HG03439 (cell line): ENCODE data around the gene AKR1B15.
"Not testable (repeated sequence)": the region's sequence is repeated elsewhere in the genome, so short reads cannot be mapped to it uniquely, and the experiment has no call there.

ENCODE experiments used
- ATAC-seq: cut with Tn5 transposase; IDR thresholded peaks from one replicate; pipeline ENCODE4 v1.9.1; 2021; ENCODE audit warnings: mild to moderate bottlenecking, moderate library complexity; ENCODE audit not compliant: unreplicated experiment

The AKR1B15 gene

DNA sequence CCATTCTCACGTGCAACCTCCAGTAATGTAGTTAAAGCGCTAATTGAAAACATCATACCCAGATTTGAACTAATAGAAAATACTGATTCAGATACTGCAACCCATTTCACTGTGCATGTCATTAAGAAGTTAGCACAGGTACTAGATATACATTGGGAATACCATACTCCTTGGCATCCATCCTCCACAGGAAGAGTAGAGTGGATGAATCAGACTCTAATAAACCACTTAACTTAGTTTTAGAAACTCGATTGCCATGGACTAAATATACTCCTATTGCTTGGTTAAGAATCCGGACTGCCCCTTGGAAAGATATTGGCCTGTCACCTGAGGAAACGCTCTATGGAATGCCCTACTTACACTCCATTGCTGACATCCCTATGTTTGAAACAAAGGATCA is 9.5 kb downstream of the AKR1B15 start:
- no peak for ATAC-seq

DNA sequence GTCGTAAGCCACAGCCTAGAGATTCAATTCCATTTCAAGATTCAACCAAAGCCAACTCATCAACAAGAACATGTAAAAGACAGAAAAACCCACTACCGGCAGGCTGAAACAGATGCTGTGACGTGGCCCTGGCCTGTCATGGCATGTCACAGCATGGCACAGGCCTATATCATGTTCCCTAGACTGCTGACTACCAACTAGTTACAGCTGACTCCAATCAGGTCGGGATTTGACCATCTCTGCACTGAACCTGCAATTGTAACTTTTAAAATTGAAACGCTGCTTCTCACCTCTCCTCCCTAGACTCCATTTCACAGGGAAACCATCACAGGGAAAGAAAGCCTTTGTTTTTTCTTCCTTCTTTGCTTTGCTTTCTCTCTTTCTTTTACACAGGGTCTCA is 12.7 kb downstream of the AKR1B15 start:
- ATAC-seq: not testable (repeated sequence)

DNA sequence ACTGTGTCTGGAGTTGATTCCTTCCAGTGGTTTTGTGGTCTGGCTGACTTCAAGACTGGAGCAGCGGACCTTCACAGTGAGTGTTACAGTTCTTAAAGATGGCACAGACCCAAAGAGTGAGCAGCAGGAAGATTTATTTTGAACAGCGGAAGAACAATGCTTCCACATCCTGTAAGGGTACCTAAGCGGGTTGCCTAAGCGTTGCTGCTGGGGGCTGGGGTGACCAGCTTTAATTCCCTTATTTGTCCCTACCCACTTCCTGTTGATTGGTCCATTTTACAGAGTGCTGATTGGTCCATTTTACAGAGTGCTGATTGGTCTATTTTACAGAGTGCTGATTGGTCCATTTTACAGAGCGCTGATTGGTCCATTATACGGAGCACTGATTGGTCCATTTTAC is 13.2 kb downstream of the AKR1B15 start:
- ATAC-seq: no peak

DNA sequence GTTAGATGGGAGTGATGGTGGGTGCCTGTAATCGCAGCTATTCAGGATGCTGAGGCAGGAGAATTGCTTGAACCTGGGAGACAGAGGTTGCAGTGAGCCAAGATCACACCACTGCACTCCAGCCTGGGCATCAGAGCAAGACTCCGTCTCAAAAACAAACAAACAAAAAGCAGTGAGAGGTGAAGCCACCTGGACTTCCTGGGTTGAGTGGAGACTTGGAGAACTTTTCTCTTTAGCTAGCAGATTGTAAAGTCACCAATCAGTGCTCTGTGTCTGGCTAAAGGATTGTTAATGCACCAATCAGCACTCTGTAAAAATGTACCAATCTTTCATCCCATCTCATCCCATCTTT is 14.5 kb downstream of the AKR1B15 start:
- not testable (repeated sequence) for ATAC-seq

DNA sequence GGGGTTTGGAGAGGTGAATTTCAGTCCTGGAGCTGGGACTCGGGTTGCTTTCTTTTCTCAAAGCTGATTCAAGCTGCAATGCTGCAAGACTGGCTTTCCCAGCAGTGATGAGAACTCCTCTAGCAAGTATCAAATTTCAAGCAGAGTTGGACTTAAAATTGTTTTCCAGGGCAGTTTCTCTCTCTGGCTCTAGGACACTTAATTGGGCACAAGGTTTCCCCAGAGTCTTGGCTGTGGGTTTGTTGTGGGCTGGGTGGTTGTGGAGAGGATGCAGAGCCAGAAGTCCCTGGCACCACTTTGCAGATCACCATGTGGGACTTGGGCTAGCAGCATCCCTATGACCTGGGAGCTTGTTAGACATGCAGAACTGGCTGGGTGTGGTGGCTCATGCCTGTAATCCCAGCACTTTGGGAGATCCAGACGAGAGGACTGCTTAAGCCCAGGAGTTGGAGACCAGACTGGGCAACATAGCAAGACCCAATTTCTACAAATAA is 16.8 kb downstream of the AKR1B15 start:
- ATAC-seq: no peak

DNA sequence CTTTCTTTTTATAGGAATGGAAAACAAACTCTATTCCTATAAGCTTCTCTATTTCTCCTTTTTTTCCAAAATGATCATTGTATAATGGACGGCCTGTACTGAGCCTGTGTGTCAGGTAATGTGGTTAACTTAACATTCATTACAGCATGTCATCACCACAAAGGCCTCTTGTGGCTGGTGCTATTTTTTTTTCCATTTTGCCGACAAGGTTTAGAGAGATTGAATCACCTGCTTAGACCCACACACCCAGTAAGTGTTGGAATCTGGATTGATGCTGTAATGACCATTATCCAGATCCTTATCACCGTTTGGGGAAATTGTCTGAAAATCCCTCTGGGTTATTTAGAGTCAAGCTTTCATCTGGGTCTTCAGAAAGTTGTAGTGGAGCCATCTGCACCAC is 18.5 kb downstream of the AKR1B15 start:
- ATAC-seq: no peak

DNA sequence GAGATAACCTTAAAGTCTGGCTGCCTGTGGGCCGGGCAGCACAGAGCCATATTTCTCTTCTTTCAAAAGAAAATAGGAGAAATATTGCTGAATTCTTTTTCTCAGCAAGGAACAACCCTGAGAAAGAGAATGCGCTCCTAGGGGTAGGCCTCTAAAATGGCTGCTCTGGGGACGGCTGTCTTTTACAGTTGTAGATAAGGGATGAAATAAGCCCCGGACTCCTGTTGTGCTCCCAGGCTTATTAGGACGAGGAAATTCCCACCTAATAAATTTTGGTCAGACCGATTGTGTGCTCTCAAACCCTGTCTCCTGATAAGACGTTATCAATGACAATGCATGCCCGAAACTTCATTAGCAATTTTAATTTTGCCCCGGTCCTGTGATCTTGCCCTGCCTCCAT is 21.1 kb downstream of the AKR1B15 start:
- ATAC-seq: not testable (repeated sequence)

DNA sequence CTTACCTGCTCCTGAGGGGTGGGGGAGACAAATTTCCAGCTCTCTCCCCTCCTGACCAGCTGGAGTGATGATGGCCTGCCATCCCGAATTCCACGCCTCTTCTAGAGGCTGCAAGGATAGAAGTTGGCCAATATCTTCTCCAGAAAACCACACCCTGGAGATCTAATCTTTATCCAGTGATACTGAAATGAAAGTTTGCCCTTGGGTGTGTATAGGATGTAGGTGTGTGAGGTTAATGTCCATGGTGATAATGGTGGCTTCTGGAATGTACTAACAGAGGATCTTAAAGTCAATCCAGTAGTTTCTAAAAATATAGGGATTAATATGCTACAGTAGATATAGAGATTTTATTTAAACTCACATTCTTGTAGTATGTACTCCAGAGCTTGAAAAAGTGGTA is 22.2 kb downstream of the AKR1B15 start:
- no peak for ATAC-seq

DNA sequence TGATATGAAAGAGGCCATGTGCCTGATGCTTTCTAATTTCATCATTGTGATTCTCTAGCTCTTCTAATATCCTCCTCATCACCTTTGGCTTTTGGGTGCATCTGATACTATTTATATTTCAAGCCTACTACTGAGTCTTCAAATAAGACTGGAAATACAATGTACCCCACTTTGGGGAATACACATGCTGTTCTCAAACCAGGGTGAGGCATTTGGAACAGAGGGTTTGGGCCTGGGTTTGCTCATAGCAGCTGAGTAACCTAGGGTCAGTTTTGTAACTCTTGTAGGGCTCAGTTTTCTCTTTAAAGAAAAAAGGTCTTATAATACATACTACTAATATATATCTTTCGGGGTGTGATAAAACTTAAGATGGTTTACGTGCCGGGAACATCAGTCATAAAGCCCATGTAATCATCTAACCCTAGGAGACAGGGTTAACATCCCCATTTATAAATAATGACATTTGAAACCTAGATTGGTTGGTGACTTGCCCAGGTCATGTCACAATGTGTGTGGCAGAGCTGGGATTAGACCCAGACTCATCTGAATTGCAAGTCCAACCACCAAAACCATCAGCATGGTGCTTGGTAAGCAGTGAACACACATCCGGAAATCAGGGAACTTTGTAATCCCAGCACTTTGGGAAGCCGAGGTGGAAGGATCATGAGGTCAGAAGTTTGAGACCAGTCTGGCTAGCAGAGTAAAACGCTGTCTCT is 23.0 kb downstream of the AKR1B15 start:
- no peak for ATAC-seq

DNA sequence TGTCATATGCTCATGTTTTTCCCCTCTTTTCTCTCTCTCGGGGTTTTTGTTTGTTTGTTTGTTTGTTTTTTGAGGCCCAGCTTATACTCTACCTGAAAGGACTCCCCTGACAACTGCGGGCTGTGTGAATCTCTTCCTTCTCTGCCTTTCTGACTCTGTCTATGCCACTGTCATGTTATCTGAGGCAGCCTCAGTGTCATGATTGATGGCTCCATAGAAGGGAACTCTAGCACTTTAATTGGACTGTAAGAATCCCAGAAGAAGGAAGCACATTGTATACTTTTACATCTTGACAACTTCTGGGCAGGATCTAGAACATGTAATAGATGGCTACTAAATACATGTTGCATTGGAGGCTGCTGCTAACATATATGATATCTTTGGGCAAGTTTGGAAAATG is 25.4 kb downstream of the AKR1B15 start:
- ATAC-seq: no peak

DNA sequence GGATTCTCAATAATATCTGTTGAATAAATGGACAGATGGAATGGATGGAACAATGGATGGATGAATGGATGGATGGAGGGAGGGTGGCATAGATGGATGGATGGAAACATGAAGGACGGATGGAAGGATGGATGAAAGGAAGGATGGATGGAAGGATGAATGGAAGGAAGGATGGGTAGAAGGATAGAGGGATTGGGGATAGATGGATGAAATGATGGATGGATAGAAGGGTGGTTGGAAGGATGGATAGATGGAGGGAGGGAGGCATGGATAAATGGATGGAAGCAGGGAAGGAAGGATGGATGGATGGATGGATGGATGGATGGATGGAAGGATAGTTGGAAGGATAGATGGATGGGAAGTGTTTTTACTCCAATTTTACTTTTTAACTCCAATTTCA is 35.4 kb downstream of the AKR1B15 start:
- no peak for ATAC-seq

DNA sequence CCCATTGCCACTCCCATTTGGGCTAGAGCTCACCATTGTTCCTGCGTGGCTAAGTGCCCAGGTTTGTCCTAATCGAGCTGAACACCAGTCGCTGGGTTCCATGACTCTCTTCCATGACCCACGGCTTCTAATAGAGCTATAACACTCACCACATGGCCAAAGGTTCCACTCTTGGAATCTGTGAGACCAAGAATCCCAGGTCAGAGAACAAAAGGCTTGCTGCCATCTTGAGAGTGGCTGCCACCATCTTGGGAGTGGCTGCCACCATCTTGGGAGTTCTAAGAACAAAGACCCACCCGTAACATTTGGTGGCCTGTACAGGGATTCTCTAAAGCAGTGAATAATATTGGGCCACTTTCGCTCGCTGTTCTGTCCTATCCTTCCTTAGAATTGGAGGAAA is 37.0 kb downstream of the AKR1B15 start:
- no peak for ATAC-seq

DNA sequence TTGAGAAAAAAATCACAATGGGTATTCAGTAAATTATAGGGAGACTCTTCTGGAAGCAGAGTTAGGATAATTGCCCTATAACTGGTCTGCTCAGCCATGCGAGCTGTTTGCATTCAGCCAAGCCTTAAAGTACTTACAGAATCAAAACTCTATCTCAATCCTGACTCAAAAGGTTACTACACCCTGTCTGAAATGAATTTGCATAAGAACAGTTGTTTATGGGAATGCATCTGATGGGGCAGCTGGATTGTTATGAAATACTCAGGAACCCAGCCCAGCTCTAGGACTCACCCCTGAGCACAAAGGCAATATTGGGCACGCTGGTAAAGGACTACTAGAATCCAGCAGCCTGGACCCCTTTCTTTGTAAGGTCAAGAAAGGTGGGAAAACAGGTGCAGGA is 38.8 kb downstream of the AKR1B15 start:
- no peak for ATAC-seq

DNA sequence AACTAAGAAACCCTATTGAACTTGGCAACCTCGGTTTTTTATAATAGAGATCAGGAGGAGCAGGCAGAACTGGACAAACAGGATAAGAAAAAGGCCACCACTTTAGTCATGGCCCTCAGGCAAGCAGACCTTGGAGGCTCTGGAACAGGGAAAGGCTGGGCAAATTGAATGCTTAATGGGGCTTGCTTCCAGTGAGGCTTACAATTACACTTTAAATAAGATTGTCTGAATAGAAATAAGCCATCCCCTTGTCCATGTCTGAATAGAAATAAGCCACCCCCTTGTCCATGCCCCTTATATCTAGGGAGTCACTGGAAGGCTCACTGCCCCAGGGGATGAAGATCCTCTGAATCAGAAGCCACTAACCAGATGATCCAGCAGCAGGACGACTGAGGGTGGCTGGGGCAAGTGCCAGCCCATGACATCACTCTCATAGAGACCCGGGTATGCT is 40.6 kb downstream of the AKR1B15 start:
- ATAC-seq: no peak

DNA sequence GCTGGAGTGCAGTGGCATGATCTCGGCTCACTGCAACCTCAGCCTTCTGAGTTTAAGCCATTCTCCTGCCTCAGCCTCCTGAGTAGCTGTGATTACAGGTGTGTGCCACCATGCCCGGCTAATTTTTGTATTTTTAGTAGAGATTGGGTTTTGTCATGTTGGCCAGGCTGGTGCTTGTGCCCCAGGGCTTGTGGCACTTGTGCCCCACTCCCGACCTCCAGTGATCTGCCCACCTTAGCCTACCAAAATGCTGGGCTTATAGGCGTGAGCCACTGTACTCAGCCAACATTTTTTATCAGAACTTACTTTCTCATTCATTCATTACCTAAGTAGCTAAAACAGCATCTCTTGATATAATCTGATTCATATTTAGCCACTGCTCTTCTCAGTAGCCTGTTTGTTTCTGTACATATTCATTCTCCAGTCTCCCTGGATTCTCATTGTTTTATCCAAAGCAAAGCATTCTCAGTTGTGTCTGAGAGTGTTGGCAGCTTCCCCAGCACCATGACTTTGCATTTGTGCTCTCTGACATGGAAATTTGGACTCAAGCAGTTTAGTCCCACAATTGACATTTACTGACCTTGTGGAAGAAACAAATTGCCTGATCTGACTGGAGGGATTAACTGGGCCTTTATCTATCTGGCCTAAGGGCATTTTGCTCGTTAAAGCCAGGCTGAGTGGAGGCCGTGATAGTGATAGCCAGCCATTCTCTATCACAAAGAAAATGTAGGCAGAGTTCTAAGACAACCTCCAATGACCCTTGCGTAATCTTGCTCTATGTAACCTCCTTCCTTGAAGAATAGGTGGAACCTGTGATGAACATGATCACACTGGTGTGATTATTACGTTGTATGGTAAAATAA is 44.9 kb downstream of the AKR1B15 start:
- no peak for ATAC-seq

DNA sequence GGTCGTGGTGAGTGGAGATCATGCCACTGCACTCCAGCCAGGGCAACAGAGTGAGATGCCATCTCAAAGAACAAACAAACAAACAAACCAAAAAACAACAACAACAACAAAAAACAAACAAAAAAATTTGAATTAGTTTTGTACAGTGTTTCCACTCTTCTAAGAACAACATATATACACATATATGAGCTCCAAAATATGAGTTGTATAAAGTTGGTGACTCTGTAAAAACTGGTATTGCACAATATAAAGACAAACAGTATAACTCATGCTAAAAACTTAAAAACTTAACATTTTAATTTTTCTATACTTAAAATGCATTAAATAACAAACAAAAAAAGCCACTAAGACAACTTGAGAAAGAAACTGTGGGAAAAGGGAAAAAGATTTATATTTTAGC is 46.0 kb downstream of the AKR1B15 start:
- ATAC-seq: no peak

DNA sequence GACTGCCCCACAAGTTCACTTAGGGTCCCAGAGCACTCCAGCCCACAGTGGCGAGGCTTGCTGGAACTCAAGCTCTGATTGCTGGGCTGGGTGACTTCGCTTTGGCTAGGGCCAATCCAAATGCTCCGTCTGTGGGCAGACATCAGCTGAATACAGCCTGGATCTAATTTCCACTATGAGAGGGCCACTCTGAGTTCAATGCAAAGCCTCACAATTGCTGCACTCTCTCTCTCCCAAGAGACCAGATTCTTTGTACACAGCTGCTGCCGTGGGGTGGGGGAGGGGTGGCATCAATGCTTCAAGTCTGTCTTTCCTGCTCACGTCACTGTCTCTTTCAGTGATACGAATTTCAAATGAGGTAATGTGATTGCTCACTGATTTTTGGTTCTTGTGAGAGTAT is 50.5 kb downstream of the AKR1B15 start:
- no peak for ATAC-seq

DNA sequence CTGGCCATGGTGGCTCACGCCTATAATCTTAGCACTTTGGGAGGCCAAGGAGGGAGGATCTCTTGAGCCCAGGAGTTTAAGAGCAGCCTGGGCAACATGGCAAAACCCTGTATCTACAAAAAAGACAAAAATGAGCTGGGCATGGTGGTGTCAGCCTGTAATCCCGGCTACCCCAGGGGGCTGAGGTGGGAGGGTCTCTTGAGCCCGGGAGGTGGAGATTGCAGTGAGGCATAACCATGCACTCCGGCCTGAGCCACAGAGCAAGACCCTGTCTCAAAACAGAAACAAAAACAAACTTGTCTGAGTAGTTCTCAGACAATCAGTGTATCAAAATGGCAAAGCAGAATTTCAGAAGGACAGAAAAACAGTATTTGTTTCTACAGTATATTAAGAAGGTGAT is 52.5 kb downstream of the AKR1B15 start:
- no peak for ATAC-seq

DNA sequence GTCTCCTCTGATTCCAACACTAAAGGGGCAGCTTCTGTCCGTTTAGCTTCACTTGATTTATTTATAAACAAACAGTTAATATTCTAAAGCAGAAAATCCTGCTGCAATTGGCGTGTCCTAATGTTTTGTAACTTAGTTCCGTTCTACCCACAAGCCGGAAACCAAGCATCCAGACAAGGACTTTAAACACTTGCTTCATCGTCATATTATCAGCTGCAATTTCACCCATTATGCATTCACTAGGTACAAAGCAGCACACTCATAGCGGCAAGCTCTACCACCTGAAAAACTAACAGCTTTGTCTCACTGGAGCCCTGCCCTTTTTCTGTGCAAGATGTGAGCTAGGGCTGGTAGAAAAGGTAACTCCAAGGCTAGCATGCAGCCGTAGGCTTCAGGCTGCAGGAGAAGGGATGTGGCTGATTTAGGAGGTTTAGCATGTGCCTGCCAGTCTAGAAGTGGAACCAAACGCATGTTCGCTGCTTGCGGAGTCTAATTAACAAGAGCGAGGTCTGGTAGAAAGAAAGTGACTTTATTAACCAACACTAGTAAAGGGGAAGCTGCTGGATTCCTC is 54.1 kb downstream of the AKR1B15 start:
- no peak for ATAC-seq

DNA sequence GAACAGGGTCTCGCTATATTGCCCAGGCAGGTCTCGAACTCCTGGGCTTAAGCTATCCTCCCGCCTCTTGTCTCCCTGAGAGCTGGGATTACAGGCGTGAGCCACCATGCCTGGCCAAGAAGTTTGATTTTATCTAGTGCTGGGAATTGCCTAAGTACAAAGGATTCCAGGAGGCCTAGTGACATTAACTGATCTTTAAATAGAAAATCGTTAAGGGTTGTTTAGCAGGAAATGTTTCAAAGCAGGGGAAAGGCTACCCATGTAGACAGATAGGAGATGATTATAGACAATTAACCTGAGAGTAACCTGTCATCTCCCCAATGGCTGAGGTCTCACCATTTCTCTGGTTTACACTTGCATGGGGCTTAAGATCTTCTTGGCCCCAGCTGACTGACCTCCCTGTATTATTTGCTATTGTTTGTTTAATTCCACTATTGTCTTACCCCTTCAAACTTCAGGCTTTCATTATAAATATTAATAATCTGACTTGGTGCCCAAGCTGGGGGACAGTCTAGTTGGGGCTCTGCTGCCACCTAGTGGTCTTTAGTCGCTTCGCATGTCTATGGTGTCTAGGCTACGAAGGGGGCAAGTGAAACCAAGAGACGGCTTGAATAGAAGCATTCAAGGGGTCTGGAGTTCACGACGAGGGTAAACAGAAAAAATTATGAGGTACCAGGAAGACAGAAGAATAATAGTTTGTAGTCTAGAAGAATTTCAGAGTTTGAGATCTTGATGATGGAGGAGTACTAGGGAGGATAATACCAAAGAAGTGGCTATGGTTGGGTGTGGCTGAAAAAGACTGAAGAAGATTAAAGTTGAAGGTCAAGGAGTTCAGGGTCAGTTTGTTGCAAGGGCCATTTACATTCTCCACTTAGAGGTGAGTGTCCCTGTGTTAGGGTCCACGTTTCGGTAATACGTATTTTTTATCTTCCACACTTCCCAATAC is 57.3 kb downstream of the AKR1B15 start:
- peak; percentile 78 for ATAC-seq
